Activated naive CD8-positive, alpha-beta T cell treated with anti-CD3 and anti-CD28 coated beads, Interleukin-2, amount 10 ng/mL, durations not matched to agents 7 days and 5 days (primary cell): ENCODE measurements around the gene SOS2. TPM values are rescaled to one million over a fixed set of nuclear protein-coding genes. Genes with fewer than 3 reads are reported as not detected.
A peak's percentile ranks its signal among the peaks of the same experiment; 100 is the strongest.

Experiments used
- ATAC-seq: fragments of 150-1000 bp; cut with Tn5 transposase; one replicate; pipeline ENCODE4 v1.10.0; 2021; ENCODE audit warnings: low read depth, moderate library complexity
- POLR2A ChIA-PET: fragments of 350-600 bp; sonication (Branson Sonifier 250); formaldehyde crosslinking; loops from one replicate; lab custom pipeline; 2021; ENCODE audit warnings: antibody characterized with exemption; lab: Charles Lee
- DNase-seq: peaks from one replicate; pipeline ENCODE4 v3.0.0; 2021
- H3K27ac Mint-ChIP-seq: one replicate; pipeline ENCODE4 v1.8.0; 2022; ENCODE audit warnings: mild to moderate bottlenecking, mixed read lengths
- H3K27me3 Mint-ChIP-seq: one replicate; pipeline ENCODE4 v1.8.0; 2022; ENCODE audit warnings: mild to moderate bottlenecking, moderate library complexity, mixed read lengths
- H3K36me3 Mint-ChIP-seq: one replicate; pipeline ENCODE4 v1.8.0; 2021; ENCODE audit warnings: mild to moderate bottlenecking, mixed read lengths
- H3K4me1 Mint-ChIP-seq: one replicate; pipeline ENCODE4 v1.8.0; 2021; ENCODE audit warnings: mixed read lengths
- H3K4me3 Mint-ChIP-seq: one replicate; pipeline ENCODE4 v1.8.0; 2022; ENCODE audit warnings: mild to moderate bottlenecking, moderate library complexity, mixed read lengths
- H3K9me3 Mint-ChIP-seq: one replicate; pipeline ENCODE4 v1.8.0; 2021; ENCODE audit warnings: mixed read lengths
- total RNA-seq, 2 experiments: library from RNA; stranded (reverse); gene quantifications; one replicate each; pipeline ENCODE4 v1.2.3, GENCODE V29; 2021

SOS2 gene
- total RNA-seq, 2 experiments from 2014 or later: 34.6 to 36.1 TPM

GRCh38 chr14:50068496-50068895 lies 162.9 kb downstream of the SOS2 start:
- peaks cover 32% of the 10 kb centered on the region for H3K36me3 Mint-ChIP-seq
- no peaks in the 10 kb centered on the region for H3K9me3 Mint-ChIP-seq
- H3K27ac Mint-ChIP-seq: no peak overlapping the region
- peaks cover 52% of the 10 kb centered on the region for H3K4me1 Mint-ChIP-seq
- DNase-seq (no peak), ATAC-seq (no peak)
- POLR2A ChIA-PET: interaction anchor here (0.7 to 4.1 kb wide), 5 partner anchors 8 to 210 kb away, joined by 3 to 39 read pairs (median 3); no protein-coding TSS in a partner anchor
- no peaks in the 10 kb centered on the region for H3K27me3 Mint-ChIP-seq
- H3K4me3 Mint-ChIP-seq: no peak overlapping the region

GRCh38 chr14:50067723-50068495 lies 163.5 kb downstream of the SOS2 start:
- H3K36me3 Mint-ChIP-seq: peaks cover 26% of the 10 kb centered on the region
- POLR2A ChIA-PET: interaction anchor here (1.1 to 4.1 kb wide), 5 partner anchors 14 to 207 kb away, joined by 3 to 39 read pairs (median 3); no protein-coding TSS in a partner anchor
- H3K27me3 Mint-ChIP-seq: no peaks in the 10 kb centered on the region
- H3K4me3 Mint-ChIP-seq: no peak overlapping the region
- peak overlapping the region; percentile 62 for H3K27ac Mint-ChIP-seq
- H3K9me3 Mint-ChIP-seq: no peaks in the 10 kb centered on the region
- H3K4me1 Mint-ChIP-seq: peaks cover 54% of the 10 kb centered on the region
- ATAC-seq: no peak
- no peak for DNase-seq

Other genes starting within 250 kb of the SOS2 start
- gene VCPKMT, start 115.0 kb downstream of the SOS2 start, total RNA-seq: 10 to 100 TPM; 12.9 to 14.9 TPM
- 10 to 100 TPM; 11.5 to 12.1 TPM for gene L2HGDH, start 80.7 kb upstream of the SOS2 start, total RNA-seq
- 10 to 100 TPM; 19.0 to 19.4 TPM for gene DMAC2L, start 80.7 kb upstream of the SOS2 start, total RNA-seq
- gene CDKL1, start 165.3 kb upstream of the SOS2 start, total RNA-seq: 10 to 100 TPM; 12.1 to 13.7 TPM